ENCODE measurements around the gene FBXW8.
"Not testable (repeated sequence)": the region's sequence is repeated elsewhere in the genome, so short reads cannot be mapped to it uniquely, and the experiment has no call there.

The FBXW8 gene

GRCh38 chr12:117051380-117051779 is 140.6 kb downstream of the FBXW8 start:
- no peaks in the 10 kb centered on the region for H3K9me3 ChIP-seq (ENCODE audit: control insufficient read depth, insufficient read depth, low read length)
- H3K27me3 ChIP-seq (ENCODE audit: control insufficient read depth, insufficient read depth, low read length), result no peaks in the 10 kb centered on the region
- no peak overlapping the region for H3K27ac ChIP-seq (ENCODE audit: low read depth, low read length)
- peaks cover 27% of the 10 kb centered on the region for H3K4me1 ChIP-seq (ENCODE audit: control insufficient read depth, insufficient read depth, low read length)
- no peaks in the 10 kb centered on the region for H3K36me3 ChIP-seq (ENCODE audit: control insufficient read depth, insufficient read depth, low read length)
- no peak overlapping the region for H3K9ac ChIP-seq (ENCODE audit: low read depth, low read length)
- no peak overlapping the region for H3K4me3 ChIP-seq (ENCODE audit: low read depth, low read length)

- Histone ChIP-seq H3K9ac (ENCODE audit: low read depth, low read length) (no peak overlapping the region), H3K4me3 (ENCODE audit: low read depth, low read length) (no peak overlapping the region), H3K27ac (ENCODE audit: low read depth, low read length) (peak overlapping the region; percentile 73)
Measured at GRCh38 chr12:117052386-117053049, 141.8 kb downstream of the FBXW8 start.

GRCh38 chr12:117053050-117053400 is 142.3 kb downstream of the FBXW8 start:
- H3K4me1 ChIP-seq (ENCODE audit: control insufficient read depth, insufficient read depth, low read length), result peaks cover 25% of the 10 kb centered on the region
- peak overlapping the region; percentile 73 for H3K27ac ChIP-seq (ENCODE audit: low read depth, low read length)
- H3K9ac ChIP-seq (ENCODE audit: low read depth, low read length), result no peak overlapping the region
- no peaks in the 10 kb centered on the region for H3K27me3 ChIP-seq (ENCODE audit: control insufficient read depth, insufficient read depth, low read length)
- no peak overlapping the region for H3K4me3 ChIP-seq (ENCODE audit: low read depth, low read length)
- no peaks in the 10 kb centered on the region for H3K9me3 ChIP-seq (ENCODE audit: control insufficient read depth, insufficient read depth, low read length)
- H3K36me3 ChIP-seq (ENCODE audit: control insufficient read depth, insufficient read depth, low read length), result no peaks in the 10 kb centered on the region

More at GRCh38 chr12:117052386-117053049, 141.8 kb downstream of the FBXW8 start:
- Histone ChIP-seq H3K4me1 (ENCODE audit: control insufficient read depth, insufficient read depth, low read length) (peaks cover 27% of the 10 kb centered on the region), H3K36me3 (ENCODE audit: control insufficient read depth, insufficient read depth, low read length) (no peaks in the 10 kb centered on the region), H3K9me3 (ENCODE audit: control insufficient read depth, insufficient read depth, low read length) (no peaks in the 10 kb centered on the region), H3K27me3 (ENCODE audit: control insufficient read depth, insufficient read depth, low read length) (no peaks in the 10 kb centered on the region)

GRCh38 chr12:117053597-117054201 is 142.9 kb downstream of the FBXW8 start:
- H3K9me3 ChIP-seq (ENCODE audit: control insufficient read depth, insufficient read depth, low read length), result no peaks in the 10 kb centered on the region
- H3K36me3 ChIP-seq (ENCODE audit: control insufficient read depth, insufficient read depth, low read length), result no peaks in the 10 kb centered on the region
- H3K4me1 ChIP-seq (ENCODE audit: control insufficient read depth, insufficient read depth, low read length), result peaks cover 20% of the 10 kb centered on the region
- no peak overlapping the region for H3K9ac ChIP-seq (ENCODE audit: low read depth, low read length)
- no peak overlapping the region for H3K4me3 ChIP-seq (ENCODE audit: low read depth, low read length)
- H3K27me3 ChIP-seq (ENCODE audit: control insufficient read depth, insufficient read depth, low read length), result no peaks in the 10 kb centered on the region
- no peak overlapping the region for H3K27ac ChIP-seq (ENCODE audit: low read depth, low read length)

GRCh38 chr12:117054279-117054678 is 143.5 kb downstream of the FBXW8 start:
- Histone ChIP-seq H3K4me3 (ENCODE audit: low read depth, low read length) (no peak overlapping the region), H3K9me3 (ENCODE audit: control insufficient read depth, insufficient read depth, low read length) (no peaks in the 10 kb centered on the region), H3K27ac (ENCODE audit: low read depth, low read length) (no peak overlapping the region), H3K36me3 (ENCODE audit: control insufficient read depth, insufficient read depth, low read length) (no peaks in the 10 kb centered on the region), H3K27me3 (ENCODE audit: control insufficient read depth, insufficient read depth, low read length) (no peaks in the 10 kb centered on the region), H3K4me1 (ENCODE audit: control insufficient read depth, insufficient read depth, low read length) (peaks cover 20% of the 10 kb centered on the region), H3K9ac (ENCODE audit: low read depth, low read length) (no peak overlapping the region)

GRCh38 chr12:117057626-117058025 is 146.9 kb downstream of the FBXW8 start:
- H3K4me1 ChIP-seq (ENCODE audit: control insufficient read depth, insufficient read depth, low read length), result peaks cover 21% of the 10 kb centered on the region
- not testable (repeated sequence) for H3K36me3 ChIP-seq (ENCODE audit: control insufficient read depth, insufficient read depth, low read length); H3K27ac ChIP-seq (ENCODE audit: low read depth, low read length)

GRCh38 chr12:117058442-117059072 is 147.8 kb downstream of the FBXW8 start:
- no peaks in the 10 kb centered on the region for H3K36me3 ChIP-seq (ENCODE audit: control insufficient read depth, insufficient read depth, low read length)
- H3K4me1 ChIP-seq (ENCODE audit: control insufficient read depth, insufficient read depth, low read length), result peaks cover 21% of the 10 kb centered on the region
- H3K9me3 ChIP-seq (ENCODE audit: control insufficient read depth, insufficient read depth, low read length), result no peaks in the 10 kb centered on the region
- H3K9ac ChIP-seq (ENCODE audit: low read depth, low read length), result no peak overlapping the region
- no peak overlapping the region for H3K4me3 ChIP-seq (ENCODE audit: low read depth, low read length)
- H3K27me3 ChIP-seq (ENCODE audit: control insufficient read depth, insufficient read depth, low read length), result no peaks in the 10 kb centered on the region
- no peak overlapping the region for H3K27ac ChIP-seq (ENCODE audit: low read depth, low read length)

More at GRCh38 chr12:117057626-117058025, 146.9 kb downstream of the FBXW8 start:
- not testable (repeated sequence) for H3K27me3 ChIP-seq (ENCODE audit: control insufficient read depth, insufficient read depth, low read length); H3K9ac ChIP-seq (ENCODE audit: low read depth, low read length); H3K9me3 ChIP-seq (ENCODE audit: control insufficient read depth, insufficient read depth, low read length); H3K4me3 ChIP-seq (ENCODE audit: low read depth, low read length)

- no peaks in the 10 kb centered on the region for H3K9me3 ChIP-seq (ENCODE audit: control insufficient read depth, insufficient read depth, low read length)
- no peaks in the 10 kb centered on the region for H3K36me3 ChIP-seq (ENCODE audit: control insufficient read depth, insufficient read depth, low read length)
- no peak overlapping the region for H3K27ac ChIP-seq (ENCODE audit: low read depth, low read length)
- no peak overlapping the region for H3K4me3 ChIP-seq (ENCODE audit: low read depth, low read length)
- peaks cover 20% of the 10 kb centered on the region for H3K4me1 ChIP-seq (ENCODE audit: control insufficient read depth, insufficient read depth, low read length)
- H3K27me3 ChIP-seq (ENCODE audit: control insufficient read depth, insufficient read depth, low read length), result no peaks in the 10 kb centered on the region
- no peak overlapping the region for H3K9ac ChIP-seq (ENCODE audit: low read depth, low read length)
Measured at GRCh38 chr12:117059156-117059555, 148.4 kb downstream of the FBXW8 start.

- no peak overlapping the region for H3K9ac ChIP-seq (ENCODE audit: low read depth, low read length)
Measured at GRCh38 chr12:117060246-117060928, 149.6 kb downstream of the FBXW8 start.

GRCh38 chr12:117060929-117061305 is 150.2 kb downstream of the FBXW8 start:
- Histone ChIP-seq H3K4me3 (ENCODE audit: low read depth, low read length) (no peak overlapping the region), H3K27ac (ENCODE audit: low read depth, low read length) (peak overlapping the region; percentile 22), H3K9me3 (ENCODE audit: control insufficient read depth, insufficient read depth, low read length) (no peaks in the 10 kb centered on the region), H3K9ac (ENCODE audit: low read depth, low read length) (no peak overlapping the region), H3K4me1 (ENCODE audit: control insufficient read depth, insufficient read depth, low read length) (peaks cover 20% of the 10 kb centered on the region), H3K27me3 (ENCODE audit: control insufficient read depth, insufficient read depth, low read length) (no peaks in the 10 kb centered on the region), H3K36me3 (ENCODE audit: control insufficient read depth, insufficient read depth, low read length) (no peaks in the 10 kb centered on the region)

More at GRCh38 chr12:117060246-117060928, 149.6 kb downstream of the FBXW8 start:
- no peak overlapping the region for H3K4me3 ChIP-seq (ENCODE audit: low read depth, low read length)
- H3K9me3 ChIP-seq (ENCODE audit: control insufficient read depth, insufficient read depth, low read length), result no peaks in the 10 kb centered on the region
- H3K36me3 ChIP-seq (ENCODE audit: control insufficient read depth, insufficient read depth, low read length), result no peaks in the 10 kb centered on the region
- no peaks in the 10 kb centered on the region for H3K27me3 ChIP-seq (ENCODE audit: control insufficient read depth, insufficient read depth, low read length)
- peaks cover 20% of the 10 kb centered on the region for H3K4me1 ChIP-seq (ENCODE audit: control insufficient read depth, insufficient read depth, low read length)
- H3K27ac ChIP-seq (ENCODE audit: low read depth, low read length), result peak overlapping the region; percentile 22

Measured in HUES48 (cell line).